ENCODE data around the gene SULF2.

- TF ChIP-seq CTCF (IDR thresholded peaks at IDR 0.05): no peak
- no peak for TF ChIP-seq POLR2A (IDR thresholded peaks at IDR 0.05)
These were observed 30.9 kb downstream of the SULF2 start for GRCh38 chr20:47754388-47754715.
